SHP77 (cell line): ENCODE results near the gene FOXQ1.

Source experiments
- DNase-seq, 2 experiments: peaks; one replicate each; lab custom pipeline; 2025; lab: John Stamatoyannopoulos, UW

FOXQ1 gene, protein sequence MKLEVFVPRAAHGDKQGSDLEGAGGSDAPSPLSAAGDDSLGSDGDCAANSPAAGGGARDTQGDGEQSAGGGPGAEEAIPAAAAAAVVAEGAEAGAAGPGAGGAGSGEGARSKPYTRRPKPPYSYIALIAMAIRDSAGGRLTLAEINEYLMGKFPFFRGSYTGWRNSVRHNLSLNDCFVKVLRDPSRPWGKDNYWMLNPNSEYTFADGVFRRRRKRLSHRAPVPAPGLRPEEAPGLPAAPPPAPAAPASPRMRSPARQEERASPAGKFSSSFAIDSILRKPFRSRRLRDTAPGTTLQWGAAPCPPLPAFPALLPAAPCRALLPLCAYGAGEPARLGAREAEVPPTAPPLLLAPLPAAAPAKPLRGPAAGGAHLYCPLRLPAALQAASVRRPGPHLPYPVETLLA

GRCh38 chr6:1311400-1312202 lies at the start of gene FOXQ1:
Gene FOXQ1 (plus strand): TSS chr6:1312098. CDS start chr6:1312705, 607 bp downstream.
- no peak for DNase-seq

GRCh38 chr6:1262704-1263038 lies 49.2 kb upstream of the FOXQ1 start:
- no peak for DNase-seq

DNA sequence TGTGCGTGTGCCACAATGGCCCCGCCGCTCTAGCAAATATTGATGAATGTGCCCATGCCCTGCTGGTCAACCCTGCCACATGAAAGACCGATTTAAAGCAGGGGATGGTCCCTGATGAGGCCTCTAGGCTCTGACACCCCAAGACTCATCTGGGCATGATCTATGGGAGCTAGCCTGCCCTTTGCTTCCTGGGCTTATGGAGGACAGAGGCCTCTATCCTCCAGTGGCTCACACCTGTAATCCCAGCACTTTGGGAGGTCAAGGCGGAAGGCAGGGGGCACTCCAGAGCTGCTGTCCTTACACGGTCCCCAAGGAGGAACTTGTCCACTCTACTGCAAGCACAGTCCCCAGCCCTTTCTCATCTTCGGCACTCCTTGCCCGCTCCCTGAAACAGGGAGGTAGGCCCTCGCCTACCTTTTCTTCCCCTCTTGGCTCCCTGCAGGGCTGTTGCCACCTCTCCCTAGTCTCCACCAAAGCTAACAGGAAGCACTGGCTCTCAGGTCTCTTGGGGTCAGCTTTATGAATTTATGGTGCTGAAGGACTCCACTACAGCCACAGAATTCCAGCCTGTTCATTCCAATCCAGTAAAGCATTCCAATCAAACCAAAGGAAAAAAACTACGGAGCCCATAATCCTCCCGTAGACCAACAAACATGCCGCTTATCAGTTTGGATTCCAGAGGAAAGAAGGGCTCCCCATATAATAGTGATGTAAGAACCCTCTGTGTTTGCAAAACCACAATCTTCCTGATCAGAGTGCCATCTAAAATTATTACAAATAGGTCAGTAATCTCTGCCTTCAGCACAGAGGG lies 48.7 kb upstream of the FOXQ1 start:
- no peak for DNase-seq

DNA sequence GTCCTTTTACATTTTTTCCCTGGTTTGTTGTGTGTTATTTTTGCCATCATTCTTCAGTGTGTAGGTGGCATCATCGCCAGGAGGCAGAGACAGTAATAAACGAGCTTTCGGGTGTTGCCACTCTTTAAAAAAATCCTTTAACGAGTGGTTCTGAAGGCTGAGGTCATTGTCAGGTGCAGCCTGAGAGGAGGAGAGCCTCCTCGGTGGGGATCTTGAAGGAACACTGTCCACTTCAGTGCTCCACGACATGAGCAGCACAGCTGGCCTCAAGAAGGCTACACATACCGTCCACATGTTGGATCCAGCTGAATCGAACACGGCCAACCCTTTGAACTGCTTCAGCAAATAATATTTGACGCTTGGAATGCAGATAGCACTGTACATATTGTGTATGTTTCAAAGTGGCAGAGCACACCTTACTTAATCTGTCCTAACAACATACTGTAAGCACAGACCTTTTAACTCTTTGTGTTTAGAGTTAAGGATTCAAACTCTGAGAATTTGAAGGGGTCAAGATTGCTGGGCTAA lies 48.0 kb upstream of the FOXQ1 start:
- DNase-seq, result no peak

DNA sequence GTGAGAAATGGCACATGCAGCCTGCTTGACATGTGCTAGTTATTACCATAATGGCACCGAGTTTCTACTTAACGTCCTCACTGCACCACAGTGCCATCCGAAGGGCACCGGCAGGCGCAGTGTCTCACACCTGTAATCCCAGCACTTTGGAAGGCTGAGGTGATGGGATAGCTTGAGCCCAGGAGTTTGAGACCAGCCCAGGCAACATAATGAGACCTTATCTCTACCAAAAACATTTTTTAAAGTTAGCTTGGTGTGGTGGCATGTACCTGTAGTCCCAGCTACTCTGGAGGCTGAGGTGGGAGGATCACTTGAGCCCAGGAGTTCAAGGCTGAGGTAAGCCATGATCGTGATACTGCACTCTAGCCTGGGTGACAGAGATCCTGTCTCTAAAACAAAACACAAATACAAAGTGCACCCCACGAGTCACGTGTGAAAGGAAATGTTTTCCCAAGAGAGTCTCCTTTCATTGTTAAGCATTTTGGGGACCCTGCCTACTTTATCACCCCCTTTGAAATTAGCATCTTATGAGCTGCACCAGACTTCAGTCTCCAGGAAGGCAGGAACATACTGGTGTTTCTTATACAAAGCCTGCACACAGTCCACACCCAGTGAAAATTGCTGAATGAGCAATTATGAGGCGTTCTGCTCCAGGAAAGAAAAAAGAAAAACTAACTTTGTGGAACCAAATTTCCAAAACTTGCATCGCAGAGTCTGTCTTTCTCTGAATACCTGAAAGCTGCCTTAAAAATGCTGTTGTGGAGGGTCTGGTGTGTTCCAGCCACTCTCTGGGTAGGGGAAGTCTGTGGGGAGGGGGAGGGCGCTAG lies 47.1 kb upstream of the FOXQ1 start:
- DNase-seq, result no peak

DNA sequence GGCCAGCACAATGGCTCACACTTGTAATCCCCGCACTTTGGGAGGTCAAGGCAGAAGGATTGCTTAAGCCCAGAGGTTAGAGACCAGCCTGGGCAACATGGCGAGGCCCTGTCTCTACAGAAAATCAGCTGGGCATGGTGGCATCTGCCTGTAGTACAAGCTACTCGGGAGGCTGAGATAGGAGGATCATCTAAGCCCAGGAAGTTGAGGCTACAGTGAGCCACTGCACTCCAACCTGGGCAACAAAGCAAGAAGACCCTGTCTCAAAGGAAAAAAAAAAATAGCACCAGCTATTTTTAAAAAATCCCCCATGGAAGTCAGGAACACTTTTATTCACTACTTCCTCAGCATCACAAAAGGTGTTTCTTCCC lies 45.2 kb upstream of the FOXQ1 start:
- no peak for DNase-seq

DNA sequence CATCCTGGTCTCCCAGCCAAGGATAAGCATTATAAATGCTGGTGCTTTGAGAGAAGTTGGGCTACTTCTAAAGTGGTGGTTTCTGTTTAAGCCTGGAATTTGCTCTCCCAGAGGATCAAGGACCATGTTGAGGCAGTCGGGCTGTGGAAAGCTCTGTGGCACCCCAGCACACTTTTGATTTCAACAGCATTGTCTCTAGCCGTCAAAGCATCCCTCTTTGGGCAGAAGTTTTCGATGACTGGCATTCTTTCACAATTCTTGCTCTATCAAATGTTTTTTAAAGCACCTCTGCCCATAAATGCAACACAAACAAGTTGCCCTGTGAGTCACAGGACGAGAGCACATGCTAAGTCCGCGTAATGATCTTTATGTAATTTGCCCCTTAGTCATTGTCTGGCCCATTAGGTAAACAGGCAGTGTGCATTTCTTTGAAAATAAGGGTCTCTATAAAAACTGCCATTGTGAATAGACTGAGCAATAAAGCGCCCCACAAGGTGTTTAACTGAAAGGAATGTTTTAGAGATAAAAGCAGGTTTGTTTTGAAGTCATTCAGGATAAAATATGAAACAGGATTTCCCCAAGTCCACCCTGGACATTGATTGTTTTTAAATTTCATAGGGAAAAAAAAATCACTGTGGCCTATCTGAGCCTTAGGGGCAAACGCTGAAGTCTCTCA lies 44.7 kb upstream of the FOXQ1 start:
- DNase-seq, result no peak

- DNase-seq, result no peak
Observed at GRCh38 chr6:1267790-1268762, 43.8 kb upstream of the FOXQ1 start.

GRCh38 chr6:1271071-1271763 lies 40.7 kb upstream of the FOXQ1 start:
- DNase-seq, result no peak

DNA sequence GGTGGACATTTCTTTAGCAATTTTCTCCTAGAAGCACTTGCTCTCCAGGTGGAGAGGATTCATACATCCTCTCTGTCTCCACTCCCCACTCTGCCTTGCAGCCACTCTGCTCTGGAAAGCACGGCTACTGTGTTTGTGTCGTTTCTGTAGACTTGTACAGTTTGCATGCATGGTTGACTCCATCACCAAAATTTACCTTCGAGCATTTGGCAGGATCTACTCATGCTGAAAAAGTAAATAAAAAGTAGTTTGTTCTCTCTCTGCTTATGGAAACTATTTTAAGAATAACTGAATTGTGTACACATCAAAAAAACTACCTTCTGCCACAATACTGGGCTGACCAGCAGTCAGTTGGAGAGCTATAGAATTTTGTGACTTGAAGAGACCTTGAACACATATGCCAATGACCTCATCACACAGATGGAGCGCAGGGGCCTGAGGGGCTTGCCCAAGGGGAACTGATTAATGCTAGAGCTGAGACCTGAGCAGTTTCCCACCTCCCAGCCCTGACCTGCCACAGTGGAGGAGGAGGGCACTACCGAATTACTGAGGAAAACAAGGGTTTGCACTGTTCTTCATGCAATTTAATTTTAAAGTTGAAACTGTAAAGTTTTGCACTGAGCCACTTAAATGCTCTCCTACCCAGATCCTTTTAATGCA lies 33.7 kb upstream of the FOXQ1 start:
- DNase-seq, result no peak

- DNase-seq, result no peak
Observed at GRCh38 chr6:1279065-1279464, 32.8 kb upstream of the FOXQ1 start.

DNA sequence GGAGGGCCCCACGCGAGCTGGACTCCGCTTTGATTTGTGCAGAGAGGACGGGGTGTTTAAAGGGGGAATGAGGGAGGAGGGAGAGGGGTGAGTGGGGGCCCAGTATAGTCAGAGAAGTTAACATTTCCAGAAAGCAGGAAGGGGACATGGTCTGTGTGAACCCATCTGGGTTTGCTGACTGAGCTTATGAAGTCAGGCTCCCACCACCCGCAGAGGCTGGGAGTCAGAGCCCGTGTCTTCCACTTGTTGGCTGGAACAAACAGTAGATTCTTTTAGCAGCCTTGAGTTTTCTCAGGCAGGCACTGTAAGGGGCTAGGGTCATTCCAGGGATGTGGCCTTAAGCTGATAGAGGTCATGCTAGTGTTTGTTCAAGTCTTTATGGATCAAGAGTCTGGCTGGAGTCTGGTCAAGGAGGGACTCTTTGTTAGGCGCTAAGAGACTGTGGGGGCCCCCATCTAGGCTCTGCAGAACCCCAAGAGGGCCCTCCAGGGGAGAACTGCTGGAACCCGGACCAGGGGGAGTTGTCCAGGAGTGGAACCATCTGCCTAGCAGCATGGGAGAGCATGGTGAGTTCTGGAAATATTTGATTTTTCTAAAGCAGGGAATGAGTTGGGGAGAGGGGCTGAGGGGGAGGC lies 31.1 kb upstream of the FOXQ1 start:
- DNase-seq, result no peak

- no peak for DNase-seq
Observed at GRCh38 chr6:1281746-1282145, 30.2 kb upstream of the FOXQ1 start.

GRCh38 chr6:1283501-1283900 lies 28.4 kb upstream of the FOXQ1 start:
- no peak for DNase-seq

DNA sequence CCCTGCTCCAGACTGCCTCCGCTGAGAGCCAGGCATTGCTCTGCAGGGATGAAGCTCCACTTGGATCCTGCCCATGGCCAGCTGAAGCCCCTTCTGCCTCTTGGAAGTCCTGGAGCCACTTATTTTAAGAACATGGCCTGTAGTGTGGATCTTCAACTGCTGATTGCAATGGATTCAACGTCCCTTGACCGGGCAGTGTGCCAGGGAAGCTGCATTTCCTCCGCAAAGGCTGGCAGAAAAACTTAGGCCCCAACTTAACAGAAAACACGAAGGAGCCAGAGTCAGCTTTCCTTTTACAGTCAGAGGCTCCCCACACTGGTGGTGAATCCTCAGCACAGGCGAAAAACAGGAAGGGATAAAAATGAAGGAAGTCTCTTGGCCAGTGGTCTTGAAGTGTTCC lies 26.3 kb upstream of the FOXQ1 start:
- no peak for DNase-seq

DNA sequence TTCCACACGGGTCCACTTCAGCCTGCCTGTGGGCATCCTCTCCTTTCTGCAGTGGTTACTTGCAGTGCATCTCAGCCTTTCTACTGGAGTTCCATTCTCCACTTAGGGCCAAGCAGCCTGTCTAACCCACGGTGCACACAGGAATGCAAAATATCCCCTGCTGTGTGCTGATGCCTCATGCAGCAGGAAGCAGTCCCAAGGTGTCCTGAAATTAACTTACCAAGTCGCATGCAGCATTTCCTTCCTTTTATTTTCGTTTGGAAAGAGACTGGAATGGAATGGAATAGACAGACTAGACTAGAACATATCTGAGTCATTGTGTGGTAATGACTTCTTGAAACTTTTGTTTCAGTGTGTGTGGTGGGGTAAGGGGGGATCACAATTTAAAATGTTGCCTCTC lies 25.9 kb upstream of the FOXQ1 start:
- no peak for DNase-seq

DNA sequence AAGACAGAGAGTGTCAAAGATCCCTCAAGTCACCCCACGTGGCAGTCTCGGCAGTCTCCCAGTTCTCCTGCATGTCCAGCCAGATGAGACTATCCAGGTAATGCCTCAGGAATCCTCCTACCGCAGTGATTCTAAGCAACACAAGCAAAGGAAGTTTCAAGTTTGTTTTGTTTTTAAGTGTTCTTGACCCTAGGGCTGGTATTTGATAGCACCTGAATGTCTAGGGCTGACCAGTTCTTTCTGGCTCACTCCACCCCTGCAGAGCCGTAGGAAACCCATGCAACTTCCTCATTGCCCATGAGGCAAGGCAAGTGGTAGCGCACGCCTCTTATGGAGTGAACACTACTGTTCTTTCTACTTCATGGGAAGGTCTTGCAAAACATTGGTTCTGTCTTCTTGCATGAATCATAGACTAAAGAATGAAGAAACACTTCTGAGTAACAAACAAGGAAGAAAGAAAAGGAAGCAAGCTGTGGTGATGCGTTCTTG lies 24.8 kb upstream of the FOXQ1 start:
- DNase-seq, result no peak

DNA sequence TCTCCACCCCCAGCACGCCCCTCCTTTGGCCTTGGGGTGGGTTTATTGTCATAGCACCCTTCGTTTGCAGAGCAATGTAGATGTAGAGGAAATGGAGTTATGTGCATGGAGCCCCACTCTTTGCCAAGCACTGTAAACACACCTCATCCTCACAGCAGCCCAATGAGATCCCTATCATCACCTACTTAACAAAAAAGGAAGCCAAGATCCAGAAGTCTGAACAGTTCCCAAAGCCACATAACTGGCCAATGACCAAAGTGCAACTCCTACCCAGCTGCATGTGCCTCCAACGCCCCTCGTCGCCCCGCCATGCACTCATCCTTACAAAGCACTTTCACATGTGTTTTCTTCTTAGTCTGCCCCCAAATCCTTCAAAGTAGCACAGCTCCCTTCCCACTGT lies 21.8 kb upstream of the FOXQ1 start:
- DNase-seq, result no peak
